ENCODE data around the gene CRYBB2. TPM values are rescaled to one million over a fixed set of nuclear protein-coding genes. Genes with fewer than 3 reads are reported as not detected.

The CRYBB2 gene
- polyA plus RNA-seq, 3 donors: 0.15 to 1.0 (median 0.21) TPM

Other genes starting within 250 kb of the CRYBB2 start
- under 1 TPM in 1 of 3 donors, not detected in 2; 0.17 TPM for gene CRYBB3, start 19.8 kb upstream of the CRYBB2 start, polyA plus RNA-seq

Data from adipose tissue (tissue), 3 donors.